Right hindlimb (tissue), 1 donor: ENCODE data around the gene RASGRP4.
"Not testable (repeated sequence)": the region's sequence is repeated elsewhere in the genome, so short reads cannot be mapped to it uniquely, and the experiment has no call there.

Source experiments
- DNase-seq: peaks from one replicate; pipeline ENCODE4 v3.0.0-alpha.2; 2018

The RASGRP4 gene

DNA sequence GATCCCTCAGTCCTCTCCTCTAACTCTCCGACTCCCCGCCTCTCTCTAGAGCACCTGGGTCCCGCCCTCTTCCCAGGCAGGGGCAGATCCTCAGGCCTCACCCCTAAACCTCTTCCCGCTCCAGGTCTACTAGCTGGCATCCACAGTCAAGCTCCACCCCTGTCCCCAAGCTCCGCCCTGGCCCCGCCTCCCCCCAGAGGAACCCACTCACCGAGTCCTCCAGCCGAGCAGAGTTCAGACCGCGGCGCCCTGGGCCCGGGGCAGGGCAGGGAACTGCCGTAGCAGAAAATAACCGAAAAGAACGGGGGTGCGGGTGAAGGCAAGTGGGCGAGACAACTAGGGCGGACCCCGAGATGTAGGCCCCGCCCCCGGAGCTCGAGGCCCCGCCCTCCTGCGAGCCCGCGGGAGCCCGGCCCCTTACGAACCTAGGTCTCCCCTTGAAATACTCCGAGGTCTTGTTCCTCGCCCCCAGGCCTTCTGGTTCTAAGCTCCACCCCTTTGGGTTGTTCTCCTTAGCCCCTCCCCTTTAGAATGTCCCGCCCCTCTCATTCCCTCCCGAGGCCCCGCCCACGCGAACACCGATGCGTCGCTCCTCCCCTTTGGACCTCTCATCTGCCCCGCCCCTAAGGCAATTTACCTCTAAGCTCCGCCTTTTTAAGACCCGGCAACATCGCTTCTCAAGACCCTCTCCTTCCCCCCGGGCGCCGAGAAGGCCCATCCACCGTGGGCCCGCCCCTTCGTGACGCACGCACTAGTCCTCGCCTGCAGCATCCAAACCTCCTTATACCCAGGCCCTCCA is 38.3 kb downstream of the RASGRP4 start, which contains the start of gene GGN:
GGN (minus strand) TSS at position 485 of the 799 bp plus-strand sequence. CDS start 773 bp downstream, outside the sequence.
- DNase-seq: peak; percentile 72

DNA sequence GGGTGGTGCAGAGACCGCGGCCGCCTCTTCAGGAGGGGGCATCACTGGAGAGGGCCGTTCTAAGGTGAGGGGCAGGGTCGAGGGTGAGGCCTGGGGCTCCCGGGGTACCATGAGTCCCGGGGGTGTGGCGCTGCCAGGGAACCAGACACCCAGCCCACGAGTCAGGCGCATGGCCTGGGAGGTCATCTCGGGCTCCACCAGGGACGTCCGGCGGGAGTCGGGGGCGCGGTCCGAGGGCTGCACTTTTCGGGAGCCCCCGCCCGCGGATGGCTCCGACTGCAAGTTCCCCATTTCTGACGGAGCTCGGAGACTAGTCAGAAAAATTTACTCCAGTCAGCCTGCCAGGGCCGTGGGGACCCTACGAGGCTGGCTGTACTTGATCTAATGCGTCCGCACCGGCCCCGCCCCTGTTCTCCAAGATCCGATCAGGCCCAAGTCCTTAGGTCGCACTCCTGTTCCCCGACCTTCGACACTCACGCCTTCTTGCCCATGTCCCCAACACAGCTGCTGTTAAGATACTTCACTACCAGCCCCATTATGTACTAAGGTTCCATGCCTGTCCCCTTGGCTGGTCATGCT is 39.0 kb downstream of the RASGRP4 start:
- peak; percentile 38 for DNase-seq

DNA sequence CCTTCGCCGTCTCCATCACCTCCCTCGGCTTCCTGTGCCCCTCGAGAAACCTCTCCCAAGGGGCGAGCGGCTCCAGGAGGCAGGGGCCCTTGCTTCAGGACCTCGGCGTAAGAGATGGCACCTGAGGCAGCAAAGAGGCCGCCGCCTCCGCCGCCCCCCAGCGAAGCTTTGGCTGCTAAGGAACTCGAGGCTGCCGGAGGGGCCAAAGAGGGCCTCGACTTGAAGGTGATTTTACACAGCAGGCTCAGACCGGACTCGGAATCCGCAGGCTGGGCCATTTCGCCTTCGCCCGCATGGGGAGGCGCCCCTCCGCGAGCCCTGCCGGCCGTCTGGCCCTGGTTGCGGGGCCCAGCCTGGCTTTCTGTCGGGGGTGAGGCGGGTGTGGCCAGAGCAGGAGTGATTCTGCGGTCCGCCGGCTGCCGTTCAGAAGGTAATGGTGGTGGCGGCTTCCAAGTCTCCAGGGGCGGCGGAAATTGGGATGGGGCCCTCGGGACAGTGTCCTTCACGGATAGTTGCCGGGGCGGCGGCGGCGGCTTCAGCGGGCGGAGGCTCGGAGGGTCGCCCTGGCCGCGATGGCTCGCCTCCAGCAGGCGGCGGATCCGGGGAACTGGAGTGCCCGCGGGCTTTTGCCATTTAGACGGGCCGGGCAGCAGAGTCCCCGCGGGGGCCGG is 39.6 kb downstream of the RASGRP4 start:
- DNase-seq: peak; percentile 47

DNA sequence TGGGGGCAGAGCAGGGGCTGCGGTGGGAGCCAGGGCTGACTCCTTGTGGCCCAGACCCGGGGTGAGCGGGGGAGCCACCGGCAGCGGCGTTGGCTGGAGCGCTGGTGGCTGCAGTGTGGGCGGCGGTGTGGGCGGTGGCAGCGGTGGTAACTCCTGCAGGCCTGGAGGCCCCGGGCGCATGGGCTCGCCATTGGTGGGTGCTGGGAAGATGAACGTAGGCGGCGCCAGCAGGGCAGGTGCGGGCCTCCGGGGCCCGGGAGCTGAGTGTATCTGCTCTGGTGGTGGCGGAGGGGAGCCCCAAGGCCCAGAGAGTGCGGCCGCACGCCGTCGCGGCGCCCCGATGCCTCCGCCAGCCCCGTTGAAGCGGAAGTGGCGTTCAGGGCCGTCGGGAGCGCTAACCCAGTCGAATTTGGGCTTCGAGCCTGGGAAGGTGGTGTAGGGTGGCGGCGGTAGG is 40.2 kb downstream of the RASGRP4 start:
- DNase-seq: peak; percentile 36

DNA sequence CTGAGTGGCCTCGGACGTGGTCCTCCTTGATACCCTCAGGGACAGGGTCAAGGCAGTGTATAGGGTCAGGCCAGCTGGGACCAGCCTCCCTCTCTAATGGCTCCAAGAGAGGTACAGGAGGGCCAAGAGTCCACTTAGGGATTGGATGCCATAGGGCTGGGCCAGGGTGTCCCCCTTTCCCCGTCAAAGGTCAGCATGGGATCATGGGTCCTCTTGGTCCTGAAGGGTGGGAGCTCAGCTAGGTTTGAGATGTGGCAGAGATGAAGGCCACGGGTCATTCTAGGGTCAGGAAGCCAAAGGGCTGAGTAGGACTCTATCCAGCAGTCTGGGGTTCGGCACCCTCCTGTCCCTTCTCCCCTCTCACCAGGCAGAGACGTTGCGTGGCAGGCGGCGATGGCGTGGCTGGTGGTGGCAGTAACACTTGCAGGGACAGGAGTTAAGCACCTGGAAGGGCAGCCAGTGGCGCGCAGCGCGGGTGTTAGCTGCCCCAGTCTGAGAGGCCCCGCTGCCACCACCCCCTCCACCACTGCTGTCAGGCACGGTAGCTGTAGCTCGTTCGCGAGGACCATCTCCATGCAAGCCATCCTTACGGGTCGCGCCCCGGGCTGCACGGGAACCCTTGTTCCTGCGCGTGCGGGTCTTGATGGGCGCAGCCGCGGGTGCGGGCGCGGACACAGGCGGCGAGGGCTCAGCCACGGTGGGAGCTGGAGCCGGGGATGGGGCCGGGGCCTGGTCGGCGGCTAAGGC is 40.8 kb downstream of the RASGRP4 start:
- no peak for DNase-seq

DNA sequence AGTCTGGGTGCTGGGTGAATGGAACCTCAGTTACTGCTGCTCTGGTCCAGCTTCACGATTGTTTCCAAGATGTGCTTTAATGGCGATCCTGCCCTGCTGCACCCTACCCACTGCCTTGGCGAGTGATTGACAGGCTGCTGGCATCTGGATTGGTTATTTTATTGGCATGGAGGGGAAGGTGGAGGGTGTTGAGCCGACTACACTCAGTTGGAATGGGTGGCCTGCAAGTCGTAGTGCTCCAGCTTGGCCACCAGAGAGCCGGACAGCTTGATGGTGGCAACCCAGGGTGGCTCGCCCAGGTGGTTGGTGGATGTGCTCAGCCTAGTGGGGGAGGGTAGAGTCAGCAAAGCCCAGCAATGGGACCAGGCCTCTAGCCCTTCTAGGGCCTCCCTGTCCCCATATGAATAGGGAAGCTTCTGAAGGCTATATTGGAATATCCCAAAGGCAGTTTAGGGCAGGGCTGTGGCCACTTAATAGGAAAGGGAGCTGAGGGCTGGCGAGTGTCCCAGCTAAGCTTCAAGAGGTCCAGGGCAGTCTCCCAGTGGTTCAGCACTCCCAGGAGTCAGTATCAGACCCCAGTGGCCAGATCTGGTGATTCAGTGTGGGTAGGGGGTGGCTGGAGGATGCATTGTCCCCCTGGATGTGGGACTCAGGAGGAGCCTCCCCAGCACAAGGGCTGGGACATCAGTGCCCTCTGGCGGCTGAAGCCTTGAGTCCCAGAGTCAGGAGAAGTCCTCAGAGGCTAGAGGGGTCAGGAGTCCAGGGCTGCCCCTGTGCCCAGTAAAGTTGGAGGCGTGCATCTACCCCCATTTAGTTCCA is 41.6 kb downstream of the RASGRP4 start:
- DNase-seq: peak; percentile 36

DNA sequence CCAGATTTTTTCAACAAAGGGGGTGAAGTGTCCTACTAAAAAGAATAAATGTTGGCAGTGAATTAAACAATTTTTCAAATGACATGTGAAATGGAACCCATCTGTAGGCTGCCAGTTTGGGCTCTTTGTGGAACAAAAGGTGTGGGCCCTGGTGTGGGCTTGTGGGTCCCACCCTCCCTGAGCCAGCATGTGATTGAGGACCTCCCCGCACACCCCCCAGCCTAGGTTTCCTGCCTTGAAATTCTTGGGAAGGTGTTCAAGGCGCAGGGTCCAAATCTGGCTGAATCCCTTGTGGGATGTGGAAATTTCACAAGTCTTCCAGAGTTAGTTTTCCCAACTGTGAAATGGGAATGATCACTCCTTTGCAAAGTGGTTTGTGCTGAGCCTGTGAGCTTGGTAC is 42.3 kb downstream of the RASGRP4 start:
- DNase-seq: no peak

DNA sequence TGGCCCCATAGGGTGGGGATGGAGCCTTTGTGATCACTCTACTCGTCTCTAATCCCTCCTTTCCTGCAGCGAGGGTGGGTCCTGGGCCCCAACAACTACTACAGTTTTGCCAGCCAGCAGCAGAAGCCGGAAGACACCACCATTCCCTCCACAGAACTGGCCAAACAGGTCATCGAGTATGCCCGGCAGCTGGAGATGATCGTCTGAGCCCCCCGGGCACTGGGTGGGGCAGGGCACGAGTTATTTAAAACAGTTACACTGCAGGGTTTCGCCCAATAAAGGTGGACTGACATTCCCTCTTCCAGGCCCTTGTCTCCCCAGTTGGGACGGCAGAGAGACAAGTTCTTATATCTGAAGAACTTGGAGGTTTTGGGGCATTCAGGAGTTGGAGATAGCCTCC is 42.8 kb downstream of the RASGRP4 start:
- DNase-seq: no peak

DNA sequence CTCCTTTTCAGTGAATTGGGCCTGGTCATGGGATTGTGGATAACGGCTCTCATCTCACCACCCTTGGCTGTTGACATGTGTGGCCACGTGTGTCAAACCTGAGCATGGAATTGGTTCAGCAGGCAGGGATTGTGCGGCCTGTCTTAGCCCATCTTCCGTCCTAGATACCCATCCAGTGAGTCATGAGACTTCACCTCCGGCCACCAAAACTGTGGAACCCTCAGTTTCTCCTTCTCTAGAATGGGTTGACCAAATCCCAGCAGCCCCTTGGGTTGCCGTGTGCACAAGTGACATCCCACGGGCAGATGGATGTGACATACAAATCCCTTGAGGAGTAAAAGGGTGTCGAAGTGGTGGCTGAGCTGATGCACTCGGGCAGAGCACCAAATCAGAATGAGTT is 44.9 kb downstream of the RASGRP4 start:
- no peak for DNase-seq

DNA sequence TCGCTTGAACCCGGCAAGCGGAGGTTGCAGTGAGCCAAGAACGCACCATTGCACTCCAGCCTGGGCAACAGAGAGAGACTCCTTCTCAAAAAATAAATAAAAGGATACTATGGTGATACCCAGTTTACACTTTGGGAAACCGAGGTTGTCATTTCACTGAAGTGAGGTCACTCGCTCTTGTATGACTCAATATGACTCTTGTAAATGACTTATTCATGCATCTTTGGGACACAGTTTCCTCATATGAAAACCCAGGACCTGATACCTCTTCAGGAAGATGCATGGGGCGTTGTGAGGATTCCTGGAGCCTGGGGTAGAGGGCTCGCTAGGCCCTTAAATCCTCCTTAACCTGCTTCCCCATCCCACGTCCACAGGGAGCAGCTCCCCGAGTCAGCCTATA is 47.2 kb downstream of the RASGRP4 start:
- no peak for DNase-seq

DNA sequence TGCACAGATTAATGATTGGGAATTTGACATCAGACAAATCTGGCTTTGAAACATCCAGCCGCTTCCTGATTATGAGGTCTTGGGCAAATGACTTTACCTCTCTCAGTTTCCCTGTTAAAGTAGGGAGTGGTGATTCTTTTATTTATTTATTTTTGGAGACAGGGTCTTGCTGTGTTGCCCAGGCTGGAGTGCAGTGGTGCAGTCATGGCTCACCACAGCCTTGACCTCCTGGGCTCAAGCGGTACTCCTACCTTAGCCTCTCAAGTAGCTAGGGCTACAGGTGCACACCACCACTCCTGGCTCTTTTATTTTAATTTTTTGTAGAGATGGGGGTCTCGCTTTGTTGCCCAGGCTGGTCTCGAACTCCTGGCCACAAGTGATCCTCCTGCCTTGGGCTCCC is 49.0 kb downstream of the RASGRP4 start:
- no peak for DNase-seq

DNA sequence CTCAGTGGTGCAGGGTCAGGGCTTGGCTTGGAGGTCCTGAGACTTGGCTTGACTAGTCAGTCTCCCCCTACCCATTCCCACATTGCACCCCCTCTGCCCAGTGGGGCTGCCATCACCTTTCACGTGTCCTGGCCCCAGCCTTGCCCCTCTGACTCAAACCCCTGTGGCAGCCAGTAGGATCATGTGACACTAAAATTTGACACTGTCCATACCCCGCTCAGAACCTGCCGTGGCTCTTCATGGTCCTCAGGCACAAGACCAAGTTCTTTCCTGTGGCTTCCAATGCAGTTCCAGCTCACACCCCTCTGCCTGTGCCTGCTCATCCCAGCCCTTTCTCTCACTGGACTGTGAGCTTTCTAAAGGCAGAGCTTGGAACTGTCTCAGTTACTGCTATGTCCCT is 49.4 kb downstream of the RASGRP4 start:
- DNase-seq: no peak

DNA sequence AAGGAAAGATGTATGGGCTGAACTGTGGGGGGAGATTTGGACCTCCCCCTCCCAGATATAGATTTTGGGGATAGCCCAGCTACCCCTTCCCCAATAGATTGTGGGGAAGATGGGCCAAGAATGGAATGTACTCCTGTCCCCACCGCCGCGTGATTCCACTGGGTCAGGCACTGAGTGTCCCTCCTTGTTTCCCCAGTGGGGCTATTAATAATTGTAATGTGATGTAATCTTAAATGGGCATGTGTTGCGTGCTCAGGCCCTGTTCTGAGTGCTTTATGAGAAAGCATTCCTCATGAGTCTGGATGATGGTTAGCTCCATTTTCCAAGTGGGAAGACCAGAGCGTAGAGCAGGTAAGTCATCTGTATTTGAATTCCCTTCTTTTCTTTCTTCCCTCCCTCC is 50.3 kb downstream of the RASGRP4 start:
- DNase-seq: no peak

DNA sequence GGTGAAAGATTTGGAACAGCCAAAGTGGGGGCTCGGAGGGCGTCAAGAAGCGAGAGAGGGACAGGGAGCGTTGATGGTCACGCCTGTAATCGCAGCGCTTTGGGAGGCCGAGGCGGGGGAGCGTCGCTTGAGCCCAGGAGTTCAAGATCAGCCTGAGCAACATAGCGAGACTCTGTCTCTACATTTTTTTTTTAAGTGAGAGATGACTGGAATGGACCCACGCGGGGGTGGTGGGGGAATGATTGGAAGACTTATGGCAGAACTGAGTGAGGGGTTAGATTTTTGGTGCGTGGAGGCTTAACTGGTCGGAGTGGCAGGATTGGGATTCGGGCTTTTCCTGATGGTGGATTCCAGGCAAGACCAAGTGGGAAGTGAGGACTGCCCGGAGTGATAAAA is 50.9 kb downstream of the RASGRP4 start:
- DNase-seq: no peak

DNA sequence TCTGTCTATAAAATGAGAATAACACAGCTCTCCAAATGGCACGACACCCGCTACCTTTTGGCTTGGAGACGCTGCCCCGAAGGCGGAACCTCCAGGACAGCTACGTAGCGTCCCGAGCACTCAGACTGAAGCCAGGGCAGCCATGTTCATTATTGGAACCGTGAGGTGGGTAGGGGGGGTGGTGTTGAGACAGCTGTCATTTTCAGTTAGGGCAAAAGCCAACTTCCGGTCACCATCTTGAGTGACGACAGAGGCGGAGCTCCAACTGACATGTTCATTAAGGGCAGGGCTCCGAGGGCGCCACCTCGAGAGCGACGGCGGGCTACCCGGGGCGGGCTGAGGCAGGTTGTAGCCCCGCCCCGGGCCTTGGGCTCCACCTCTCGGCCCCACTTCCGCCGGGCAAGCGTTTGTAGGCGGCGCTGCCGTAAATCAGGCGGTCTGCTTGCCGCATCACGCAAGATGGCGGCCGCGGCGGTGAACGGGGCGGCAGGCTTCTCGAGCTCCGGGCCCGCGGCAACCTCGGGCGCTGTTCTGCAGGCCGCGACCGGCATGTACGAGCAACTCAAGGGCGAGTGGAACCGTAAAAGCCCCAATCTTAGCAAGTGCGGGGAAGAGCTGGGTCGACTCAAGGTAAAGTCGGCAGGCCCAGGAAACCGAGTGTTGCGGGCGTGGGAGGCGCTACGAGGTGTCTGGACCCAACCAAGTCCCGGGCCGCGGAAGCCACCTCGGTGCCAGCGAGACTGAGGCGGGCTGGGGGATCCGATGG is 51.5 kb downstream of the RASGRP4 start, which contains the start of gene PSMD8:
PSMD8 (plus strand) TSS at position 240 of the 766 bp plus-strand sequence; CDS start at position 271, 31 bp downstream.
- DNase-seq: peak; percentile 99

DNA sequence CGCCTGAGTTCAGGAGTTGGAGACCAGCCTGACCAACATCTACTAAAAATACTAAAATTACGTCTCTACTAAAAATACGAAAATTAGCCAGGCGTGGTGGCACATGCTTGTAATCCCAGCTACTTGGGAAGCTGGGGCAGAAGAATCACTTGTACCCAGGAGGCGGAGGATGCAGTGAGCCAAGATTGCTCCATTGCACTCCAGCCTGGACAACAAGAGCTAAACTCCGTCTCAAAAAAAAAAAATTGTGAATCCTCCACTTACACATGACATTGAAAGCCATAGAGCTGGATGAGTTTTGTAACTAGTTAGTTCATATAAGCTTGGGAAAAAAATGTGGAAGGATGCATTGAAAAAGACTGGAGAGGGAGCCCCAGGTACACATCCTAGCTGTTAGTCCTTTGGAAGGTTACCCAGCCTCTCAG is 52.1 kb downstream of the RASGRP4 start:
- DNase-seq: no peak

DNA sequence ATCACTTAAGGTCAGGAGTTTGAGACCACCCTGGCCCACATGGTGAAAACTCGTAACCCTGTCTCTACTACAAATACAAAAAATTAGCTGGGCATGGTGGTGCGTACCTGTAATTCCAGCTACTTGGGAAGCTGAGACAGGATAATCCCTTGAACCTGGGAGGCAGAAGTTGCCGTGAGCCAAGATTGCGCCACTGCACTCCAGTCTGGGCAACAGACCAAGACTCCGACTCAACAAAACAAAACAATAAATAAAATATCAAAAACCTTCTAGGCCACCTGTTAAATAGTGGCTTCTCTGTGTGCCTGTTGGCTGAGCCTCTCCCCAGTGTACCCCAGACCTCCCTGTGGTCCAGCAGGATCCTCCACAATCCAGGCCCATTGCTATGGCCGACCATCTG is 54.9 kb downstream of the RASGRP4 start:
- DNase-seq: no peak

DNA sequence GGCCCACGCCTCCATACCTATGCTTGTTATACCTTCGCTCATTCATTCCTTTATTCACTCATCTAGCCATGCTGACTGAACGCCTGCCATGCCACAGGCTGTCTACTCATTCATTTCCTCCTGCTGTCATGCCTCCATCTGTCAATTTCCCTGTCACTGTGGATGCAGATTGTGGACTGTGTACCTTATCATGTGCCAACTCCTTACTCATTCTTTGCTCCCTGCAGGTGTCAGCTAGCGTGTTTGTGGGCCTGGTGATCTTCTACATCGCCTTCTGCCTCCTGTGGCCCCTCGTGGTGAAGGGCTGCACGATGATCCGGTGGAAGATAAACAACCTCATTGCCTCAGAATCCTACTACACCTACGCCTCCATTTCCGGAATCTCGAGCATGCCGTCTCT is 55.7 kb downstream of the RASGRP4 start:
- no peak for DNase-seq

DNA sequence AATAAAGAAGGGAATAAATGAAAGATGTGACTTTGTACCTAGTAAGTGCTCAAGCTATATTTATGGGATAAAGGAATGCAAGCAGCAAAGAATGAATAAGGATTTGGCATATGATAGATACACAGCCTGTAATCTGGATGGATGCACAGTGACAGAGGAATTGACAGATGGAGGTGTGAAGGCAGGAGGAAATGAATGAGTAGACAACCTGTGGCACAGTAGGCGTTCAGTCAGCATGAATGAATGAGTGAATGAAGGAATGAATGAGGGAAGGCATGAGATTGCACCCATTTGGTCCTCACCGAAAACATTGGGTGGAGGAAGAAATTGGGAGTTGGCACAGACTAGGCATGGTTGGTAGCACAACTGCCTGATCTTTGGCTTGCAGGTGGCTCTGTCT is 56.4 kb downstream of the RASGRP4 start:
- DNase-seq: no peak

DNA sequence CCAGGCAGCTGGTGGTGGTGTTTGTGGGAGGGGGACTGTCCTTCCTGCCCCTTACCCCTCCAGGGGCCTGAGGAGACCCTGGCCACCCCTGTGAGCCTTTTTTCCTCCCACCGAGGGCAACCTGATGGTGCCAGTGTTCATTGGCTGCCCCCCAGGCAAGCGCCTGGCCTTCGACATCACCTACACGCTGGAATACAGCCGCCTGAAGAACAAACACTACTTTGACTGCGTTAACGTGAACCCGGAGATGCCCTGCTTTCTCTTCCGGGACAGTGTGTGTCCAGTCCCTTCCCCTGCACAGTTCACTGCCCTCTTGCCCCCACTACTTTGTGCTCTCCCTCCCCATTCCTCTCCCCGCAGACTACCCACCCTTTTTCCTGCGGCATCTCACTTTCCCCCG is 59.0 kb downstream of the RASGRP4 start:
- DNase-seq: no peak

DNA sequence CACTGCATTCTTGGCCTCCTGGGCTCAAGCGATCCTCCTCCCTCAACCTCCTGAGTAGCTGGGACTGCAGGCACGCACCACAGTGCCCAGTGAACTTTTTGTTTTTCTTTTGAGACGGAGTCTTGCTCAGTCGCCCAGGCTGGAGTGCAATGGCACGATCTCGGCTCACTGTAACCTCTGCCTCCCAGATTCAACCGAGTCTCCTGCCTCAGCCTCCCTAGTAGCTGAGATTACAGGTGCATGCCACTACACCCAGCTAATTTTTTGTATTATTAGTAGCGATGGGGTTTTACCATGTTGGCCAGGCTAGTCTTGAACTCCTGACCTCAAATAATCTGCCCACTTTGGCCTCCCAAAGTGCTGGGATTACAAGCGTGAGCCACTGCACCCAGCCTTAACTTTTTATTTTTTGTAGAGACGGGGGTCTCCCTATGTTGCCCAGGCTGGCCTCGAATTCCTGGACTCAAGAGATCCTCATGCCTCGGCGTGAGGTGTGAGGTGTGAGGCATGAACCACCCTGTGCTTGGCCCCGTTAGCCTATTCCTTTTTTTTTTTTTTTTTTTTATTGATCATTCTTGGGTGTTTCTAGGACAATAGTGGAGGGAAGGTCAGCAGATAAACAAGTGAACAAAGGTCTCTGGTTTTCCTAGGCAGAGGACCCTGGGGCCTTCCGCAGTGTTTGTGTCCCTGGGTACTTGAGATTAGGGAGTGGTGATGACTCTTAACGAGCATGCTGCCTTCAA is 62.9 kb downstream of the RASGRP4 start:
- DNase-seq: not testable (repeated sequence)
